Epithelial cell of esophagus (primary cell): ENCODE results near the gene ETV6.
"Not testable (repeated sequence)": the region's sequence is repeated elsewhere in the genome, so short reads cannot be mapped to it uniquely, and the experiment has no call there.

ENCODE experiments used
- DNase-seq: peaks from one replicate; pipeline ENCODE4 v3.0.0; 2010; ENCODE audit warnings: low read depth
- H3K4me3 ChIP-seq: 2 replicates; pipeline ENCODE4 v1.5.1; 2011; ENCODE audit warnings: mild to moderate bottlenecking, low read length, control low read depth
- TF ChIP-seq, protein P1 (sequence below): IDR thresholded peaks from 2 replicates; pipeline ENCODE4 v1.5.1; 2011; ENCODE audit warnings: low read depth, mild to moderate bottlenecking, low read length, control low read depth, inconsistent platforms; ENCODE audit not compliant: insufficient read depth; ENCODE audit errors: missing control alignments

Gene ETV6

DNA sequence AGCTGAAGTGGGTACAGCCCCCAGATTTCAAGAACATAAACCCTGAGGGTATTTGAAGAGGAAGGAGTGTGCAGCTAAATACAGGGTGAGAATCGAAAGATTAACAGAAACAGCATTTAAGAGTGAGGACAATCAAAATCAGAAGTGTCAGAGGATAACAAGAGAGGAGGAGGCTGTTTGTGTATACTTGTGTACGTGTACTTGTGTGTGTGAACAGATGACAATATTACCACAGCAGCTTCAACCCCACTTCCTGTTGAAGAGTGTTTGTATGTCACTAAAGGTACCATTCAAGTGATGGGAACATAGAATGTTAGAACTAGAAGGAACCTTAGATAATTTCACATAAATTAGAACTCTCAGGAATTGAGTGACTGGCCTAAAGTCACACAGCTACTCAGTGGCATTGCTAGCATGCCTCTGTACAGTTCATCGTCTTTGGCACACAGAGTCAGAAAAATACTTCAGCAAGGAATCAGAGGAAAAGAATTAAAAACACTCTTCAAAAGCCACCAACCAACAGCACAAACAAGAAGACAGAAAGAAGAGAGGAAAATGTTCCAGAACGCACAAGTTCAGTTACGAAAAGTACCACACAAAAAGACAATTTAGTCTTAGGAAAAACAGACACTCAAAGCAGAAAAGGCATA is 256.9 kb downstream of the ETV6 start:
- TF ChIP-seq, protein P1, sequence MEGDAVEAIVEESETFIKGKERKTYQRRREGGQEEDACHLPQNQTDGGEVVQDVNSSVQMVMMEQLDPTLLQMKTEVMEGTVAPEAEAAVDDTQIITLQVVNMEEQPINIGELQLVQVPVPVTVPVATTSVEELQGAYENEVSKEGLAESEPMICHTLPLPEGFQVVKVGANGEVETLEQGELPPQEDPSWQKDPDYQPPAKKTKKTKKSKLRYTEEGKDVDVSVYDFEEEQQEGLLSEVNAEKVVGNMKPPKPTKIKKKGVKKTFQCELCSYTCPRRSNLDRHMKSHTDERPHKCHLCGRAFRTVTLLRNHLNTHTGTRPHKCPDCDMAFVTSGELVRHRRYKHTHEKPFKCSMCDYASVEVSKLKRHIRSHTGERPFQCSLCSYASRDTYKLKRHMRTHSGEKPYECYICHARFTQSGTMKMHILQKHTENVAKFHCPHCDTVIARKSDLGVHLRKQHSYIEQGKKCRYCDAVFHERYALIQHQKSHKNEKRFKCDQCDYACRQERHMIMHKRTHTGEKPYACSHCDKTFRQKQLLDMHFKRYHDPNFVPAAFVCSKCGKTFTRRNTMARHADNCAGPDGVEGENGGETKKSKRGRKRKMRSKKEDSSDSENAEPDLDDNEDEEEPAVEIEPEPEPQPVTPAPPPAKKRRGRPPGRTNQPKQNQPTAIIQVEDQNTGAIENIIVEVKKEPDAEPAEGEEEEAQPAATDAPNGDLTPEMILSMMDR, result no peak
- no peak for DNase-seq
- H3K4me3 ChIP-seq, result no peak overlapping the region

DNA sequence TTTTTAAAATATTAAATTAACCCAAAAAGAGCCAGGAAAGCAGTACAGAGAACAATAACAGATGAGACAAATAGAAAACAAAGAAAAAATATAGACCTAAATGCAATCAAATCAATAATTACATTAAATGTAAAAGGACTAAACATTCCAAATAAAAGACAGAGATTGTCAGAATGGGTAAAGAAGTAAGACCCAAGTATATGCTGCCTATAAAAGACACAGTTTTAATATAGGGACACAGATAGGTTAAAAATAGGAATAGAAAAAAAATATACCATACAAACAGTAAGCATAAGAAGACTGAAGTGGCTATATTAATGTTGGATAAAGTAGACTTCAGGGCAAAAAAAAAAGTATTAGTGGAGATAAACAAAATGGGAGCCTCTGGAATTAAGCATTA is 258.2 kb downstream of the ETV6 start:
- TF ChIP-seq, protein P1, result no peak
- no peak for DNase-seq
- H3K4me3 ChIP-seq, result no peak overlapping the region

DNA sequence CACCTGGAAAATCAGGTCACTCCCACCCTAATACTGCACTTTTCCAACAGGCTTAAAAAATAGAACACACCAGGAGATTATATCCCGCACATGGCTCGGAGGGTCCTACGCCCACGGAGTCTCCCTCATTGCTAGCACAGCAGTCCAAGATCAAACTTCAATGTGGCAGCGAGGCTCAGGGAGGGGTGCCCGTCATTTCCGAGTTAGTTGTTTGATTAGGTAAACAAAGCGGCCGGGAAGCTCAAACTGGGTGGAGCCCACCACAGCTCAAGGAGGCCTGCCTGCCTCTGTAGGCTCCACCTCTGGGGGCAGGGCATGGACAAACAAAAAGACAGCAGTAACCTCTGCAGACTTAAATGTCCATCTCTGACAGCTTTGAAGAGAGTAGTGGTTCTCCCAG is 259.9 kb downstream of the ETV6 start:
- not testable (repeated sequence) for DNase-seq

DNA sequence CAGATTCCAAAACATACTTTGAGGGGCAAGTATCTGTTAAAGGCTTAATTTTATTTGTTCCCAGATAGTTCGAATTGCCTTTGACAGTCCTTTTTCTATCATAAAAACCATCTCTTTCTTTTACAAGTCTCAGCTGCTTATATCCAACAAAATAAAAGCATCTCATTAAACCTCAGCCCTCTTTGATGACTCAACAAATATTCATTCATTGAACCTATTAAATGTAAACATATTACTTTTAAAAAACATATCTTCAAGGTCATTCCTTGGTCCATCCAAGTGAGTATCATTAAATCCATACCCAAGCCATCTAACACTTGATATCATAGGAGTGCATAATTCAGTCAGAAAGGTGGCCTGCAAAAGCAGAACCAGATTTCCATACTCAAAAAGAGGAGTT is 266.6 kb downstream of the ETV6 start:
- DNase-seq, result no peak
- TF ChIP-seq, protein P1, result no peak
- no peak overlapping the region for H3K4me3 ChIP-seq

More for the DNA sequence above, 259.9 kb downstream of the ETV6 start:
- not testable (repeated sequence) for H3K4me3 ChIP-seq

DNA sequence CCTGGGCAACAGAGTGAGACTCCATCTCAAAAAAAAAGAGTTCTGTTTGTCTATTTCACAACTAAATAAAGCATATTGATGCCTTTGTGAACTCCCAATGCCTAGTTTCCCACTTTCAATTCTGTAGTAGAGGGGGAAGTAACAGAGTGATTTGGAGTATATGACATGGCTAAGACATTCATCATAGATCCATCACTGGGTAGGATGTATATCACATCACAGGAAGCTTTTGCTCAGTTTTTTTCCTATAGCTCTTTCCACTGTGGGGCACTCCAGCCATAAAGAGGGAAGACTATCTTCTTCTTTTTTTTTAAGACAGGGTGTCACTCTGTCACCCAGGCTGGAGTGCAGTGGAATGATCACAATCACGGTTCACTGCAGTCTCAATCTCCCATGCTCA is 267.3 kb downstream of the ETV6 start:
- H3K4me3 ChIP-seq, result no peak overlapping the region
- no peak for DNase-seq
- TF ChIP-seq, protein P1, result no peak

DNA sequence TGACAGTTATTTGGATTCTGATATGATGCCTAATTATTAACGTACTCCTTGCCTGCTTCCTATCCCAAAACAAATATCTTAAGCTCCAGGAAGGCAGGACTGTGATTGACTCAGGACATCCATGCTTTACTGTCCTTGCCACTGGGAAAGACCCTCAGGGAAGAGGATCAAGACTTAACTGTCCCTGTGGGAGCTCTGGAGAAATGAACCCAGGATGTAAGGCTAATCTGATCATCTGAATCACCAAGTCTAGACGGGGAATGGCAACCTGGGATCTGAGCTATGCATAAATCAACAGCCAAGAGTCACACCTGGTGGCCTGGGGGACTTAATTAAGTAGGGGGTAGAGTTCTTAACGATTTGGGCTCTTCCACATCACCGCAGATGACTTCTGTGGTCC is 268.0 kb downstream of the ETV6 start:
- DNase-seq, result no peak
- TF ChIP-seq, protein P1, result no peak
- no peak overlapping the region for H3K4me3 ChIP-seq

DNA sequence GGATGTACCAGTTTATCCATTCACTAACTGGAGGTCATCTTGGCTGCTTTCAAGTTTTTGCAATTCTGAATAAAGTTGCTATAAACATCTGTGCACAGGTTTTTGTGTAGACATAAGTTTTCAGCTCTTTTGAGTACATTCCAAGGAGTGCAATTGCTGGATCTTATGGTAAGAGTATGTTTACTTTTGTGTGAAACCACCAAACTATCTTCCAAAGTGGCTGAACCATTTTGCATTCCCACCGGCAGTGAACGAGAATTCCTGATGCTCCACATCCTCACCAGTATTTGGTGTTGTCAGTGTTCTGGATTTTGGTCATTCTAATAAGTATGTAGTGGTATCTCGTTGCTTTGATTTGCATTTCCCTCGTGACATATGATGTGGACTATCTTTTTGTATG is 270.8 kb downstream of the ETV6 start:
- TF ChIP-seq, protein P1, result no peak
- H3K4me3 ChIP-seq, result no peak overlapping the region
- DNase-seq, result no peak
